A549 treated with RU486 at 1 μM for 4 hours (cell line): Measurements from ENCODE around the gene CXXC4. TPM values are rescaled to one million over a fixed set of nuclear protein-coding genes. Genes with fewer than 3 reads are reported as not detected.

Experiments
- total RNA-seq: library from RNA; stranded (reverse); fragments of 200-300 nt; extraction: Qiagen RNA extraction; gene quantifications from 5 replicates; pipeline ENCODE4 v1.2.3, GENCODE V29; 2022; ENCODE audit warnings: low read depth

Gene CXXC4
- total RNA-seq: 0.02 TPM in 2 of 5 replicates, not detected in the others

DNA sequence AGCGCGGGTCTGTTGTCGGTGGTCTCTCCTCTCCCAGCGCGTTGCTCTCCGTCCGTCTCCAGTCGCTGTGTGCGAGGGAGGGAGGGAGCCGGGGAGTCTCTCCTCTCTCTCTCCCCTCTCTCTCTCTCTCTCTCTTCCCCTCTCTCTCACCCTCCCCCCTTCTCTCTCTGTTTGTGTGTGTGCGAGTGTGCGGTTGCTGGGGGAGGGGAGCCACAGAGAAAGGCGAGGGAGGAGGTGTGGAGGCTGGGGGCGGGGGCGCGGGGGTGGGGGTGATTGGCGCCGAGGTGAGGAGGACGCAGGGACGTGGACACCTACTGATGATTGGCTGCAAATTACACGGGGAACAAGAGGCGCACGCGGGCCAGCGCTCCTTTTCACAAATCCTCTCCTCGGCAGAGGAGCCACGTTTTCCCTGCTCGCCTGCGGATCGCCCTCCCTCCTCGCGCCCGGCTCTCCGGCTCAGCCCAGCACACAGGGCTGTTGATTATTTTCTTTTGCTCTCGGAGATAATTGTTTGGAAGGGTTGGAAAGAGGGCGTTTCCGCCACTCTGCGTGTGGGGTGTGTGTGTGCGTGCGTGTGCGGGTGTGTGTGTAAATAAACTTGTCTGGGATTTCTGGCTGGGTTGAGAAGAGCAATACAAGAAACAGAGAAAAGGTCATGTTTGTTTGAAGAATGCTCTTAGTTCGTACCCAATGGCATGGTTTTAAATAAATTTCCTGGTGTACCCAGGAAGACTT is at the start of gene CXXC4:
Gene CXXC4 (minus strand): TSS at position 73 of the 738 bp plus-strand sequence. CDS start 3,092 bp downstream, outside the sequence.

